Activated CD4-positive, alpha-beta T cell treated with anti-CD3 and anti-CD28 coated beads, Interleukin-2, amount 50 U/mL, for 1 hour (primary cell): Measurements from ENCODE around the gene SELP.

Experiments used
- DNase-seq: peaks from one replicate; pipeline ENCODE4 v3.0.0-alpha.2; 2020

The SELP gene

GRCh38 chr1:169618367-169618766, 11.6 kb downstream of the SELP start:
- DNase-seq = no peak

- no peak for DNase-seq
Observed at GRCh38 chr1:169615803-169616202, 14.1 kb downstream of the SELP start.

- no peak for DNase-seq
Observed at GRCh38 chr1:169610858-169611257, 19.1 kb downstream of the SELP start.

- no peak for DNase-seq
Observed at GRCh38 chr1:169610108-169610507, 19.8 kb downstream of the SELP start.

GRCh38 chr1:169608226-169608625, 21.7 kb downstream of the SELP start:
- DNase-seq = no peak

- peak; percentile 33 for DNase-seq
Observed at GRCh38 chr1:169604781-169605560, 25.0 kb downstream of the SELP start.

GRCh38 chr1:169601096-169601881, 28.6 kb downstream of the SELP start:
- DNase-seq = no peak

GRCh38 chr1:169595764-169596711, 33.9 kb downstream of the SELP start:
- peak; percentile 2 for DNase-seq

GRCh38 chr1:169594391-169594790, 35.5 kb downstream of the SELP start:
- no peak for DNase-seq

- DNase-seq = no peak
Observed at GRCh38 chr1:169590932-169591331, 39.0 kb downstream of the SELP start.

GRCh38 chr1:169588785-169589485, 41.0 kb downstream of the SELP start:
- no peak for DNase-seq

- no peak for DNase-seq
Observed at GRCh38 chr1:169588112-169588511, 41.8 kb downstream of the SELP start.

GRCh38 chr1:169586395-169587255, 43.3 kb downstream of the SELP start, which contains the start of gene F5:
F5 (minus strand) TSS chr1:169586481; CDS start chr1:169586386, 95 bp downstream.
- peak; percentile 73 for DNase-seq

- DNase-seq = no peak
Observed at GRCh38 chr1:169586067-169586394, 43.9 kb downstream of the SELP start.

GRCh38 chr1:169585181-169585580, 44.7 kb downstream of the SELP start:
- no peak for DNase-seq

- DNase-seq = no peak
Observed at GRCh38 chr1:169584483-169585144, 45.3 kb downstream of the SELP start.

GRCh38 chr1:169577981-169578738, 51.8 kb downstream of the SELP start:
- DNase-seq = no peak

GRCh38 chr1:169576935-169577331, 53.0 kb downstream of the SELP start:
- DNase-seq = no peak

GRCh38 chr1:169576241-169576934, 53.5 kb downstream of the SELP start:
- DNase-seq = no peak
